Colonic mucosa (tissue), 4 donors: Measurements from ENCODE around the gene ATP13A5. TPM values are rescaled to one million over a fixed set of nuclear protein-coding genes. Genes with fewer than 3 reads are reported as not detected.

Experiments used
- DNase-seq: peaks from one replicate; pipeline ENCODE4 v3.0.0-alpha.2; 2020
- H3K27ac ChIP-seq: fragments of 200-600 bp; one replicate; pipeline ENCODE4 v1.8.0; 2021
- H3K27me3 ChIP-seq: fragments of 200-600 bp; one replicate; pipeline ENCODE4 v1.8.0; 2021
- H3K36me3 ChIP-seq: fragments of 200-600 bp; one replicate; pipeline ENCODE4 v1.8.0; 2021
- H3K4me1 ChIP-seq: fragments of 200-600 bp; one replicate; pipeline ENCODE4 v1.8.0; 2021; ENCODE audit warnings: mild to moderate bottlenecking
- H3K4me3 ChIP-seq: fragments of 200-600 bp; one replicate; pipeline ENCODE4 v1.8.0; 2021
- H3K9ac ChIP-seq, 2 donors: one replicate each; pipeline ENCODE4 v1.7.0; 2013; ENCODE audit warnings: control low read depth in 2 of 2, low read depth in 2 of 2, low read length in 2 of 2
- H3K9me3 ChIP-seq: fragments of 200-600 bp; one replicate; pipeline ENCODE4 v1.8.0; 2021
- intact Hi-C: fragments of 100-400 bp; cut with DNase I; formaldehyde crosslinking; loops from one replicate; pipeline ENCODE4 v1.14.1; 2022
- total RNA-seq, 2 donors: library from RNA; stranded (reverse); fragmentation: NEBNext Ultra II Directional in 1 of 2; extraction: Animal tissue kit (Norgen Biotek cat#: 25700) in 1 of 2; gene quantifications; one replicate each; pipeline ENCODE4 v1.2.1, GENCODE V29; 2021
- TF ChIP-seq, protein P1 (sequence below): fragments of 200-600 bp; IDR thresholded peaks from one replicate; pipeline ENCODE4 v1.8.0; 2022; ENCODE audit warnings: antibody characterized with exemption, mild to moderate bottlenecking
- donor health status: healthy.
- donor health status: DM: no; HTN: no; CAD: no.
- donor health status: DM: no; HTN: no; CAD: no.

Gene ATP13A5
- total RNA-seq, 2 donors from 2014 or later, result 0.05 to 0.37 TPM

DNA sequence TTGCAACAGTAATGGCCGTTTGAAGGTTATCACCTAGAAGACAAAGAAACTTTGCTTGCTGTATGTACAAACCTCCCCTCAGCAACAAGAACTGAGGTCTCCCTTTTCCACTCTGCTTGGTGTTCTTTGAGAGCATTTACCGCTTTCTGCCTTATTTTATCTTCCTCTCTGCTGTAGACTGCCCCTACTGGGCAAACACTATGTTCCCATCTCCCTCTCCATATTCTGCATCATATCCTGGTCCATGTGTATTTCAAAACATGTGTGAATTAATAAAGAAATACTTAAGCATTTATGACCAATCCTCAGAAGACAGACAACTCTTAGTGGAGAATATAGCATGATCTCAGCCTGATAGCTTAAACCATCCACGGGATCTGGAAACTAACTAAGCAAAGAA lies 64.4 kb downstream of the ATP13A5 start:
- Histone ChIP-seq H3K4me1 (no peaks in the 10 kb centered on the region), H3K36me3 (no peaks in the 10 kb centered on the region), H3K4me3 (no peak overlapping the region), H3K9me3 (no peaks in the 10 kb centered on the region), H3K27ac (no peak overlapping the region), H3K9ac (no peak overlapping the region), H3K27me3 (no peaks in the 10 kb centered on the region)
- intact Hi-C loops, result no loop called here
- DNase-seq, result no peak
- TF ChIP-seq, protein P1, sequence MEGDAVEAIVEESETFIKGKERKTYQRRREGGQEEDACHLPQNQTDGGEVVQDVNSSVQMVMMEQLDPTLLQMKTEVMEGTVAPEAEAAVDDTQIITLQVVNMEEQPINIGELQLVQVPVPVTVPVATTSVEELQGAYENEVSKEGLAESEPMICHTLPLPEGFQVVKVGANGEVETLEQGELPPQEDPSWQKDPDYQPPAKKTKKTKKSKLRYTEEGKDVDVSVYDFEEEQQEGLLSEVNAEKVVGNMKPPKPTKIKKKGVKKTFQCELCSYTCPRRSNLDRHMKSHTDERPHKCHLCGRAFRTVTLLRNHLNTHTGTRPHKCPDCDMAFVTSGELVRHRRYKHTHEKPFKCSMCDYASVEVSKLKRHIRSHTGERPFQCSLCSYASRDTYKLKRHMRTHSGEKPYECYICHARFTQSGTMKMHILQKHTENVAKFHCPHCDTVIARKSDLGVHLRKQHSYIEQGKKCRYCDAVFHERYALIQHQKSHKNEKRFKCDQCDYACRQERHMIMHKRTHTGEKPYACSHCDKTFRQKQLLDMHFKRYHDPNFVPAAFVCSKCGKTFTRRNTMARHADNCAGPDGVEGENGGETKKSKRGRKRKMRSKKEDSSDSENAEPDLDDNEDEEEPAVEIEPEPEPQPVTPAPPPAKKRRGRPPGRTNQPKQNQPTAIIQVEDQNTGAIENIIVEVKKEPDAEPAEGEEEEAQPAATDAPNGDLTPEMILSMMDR, result no peak

DNA sequence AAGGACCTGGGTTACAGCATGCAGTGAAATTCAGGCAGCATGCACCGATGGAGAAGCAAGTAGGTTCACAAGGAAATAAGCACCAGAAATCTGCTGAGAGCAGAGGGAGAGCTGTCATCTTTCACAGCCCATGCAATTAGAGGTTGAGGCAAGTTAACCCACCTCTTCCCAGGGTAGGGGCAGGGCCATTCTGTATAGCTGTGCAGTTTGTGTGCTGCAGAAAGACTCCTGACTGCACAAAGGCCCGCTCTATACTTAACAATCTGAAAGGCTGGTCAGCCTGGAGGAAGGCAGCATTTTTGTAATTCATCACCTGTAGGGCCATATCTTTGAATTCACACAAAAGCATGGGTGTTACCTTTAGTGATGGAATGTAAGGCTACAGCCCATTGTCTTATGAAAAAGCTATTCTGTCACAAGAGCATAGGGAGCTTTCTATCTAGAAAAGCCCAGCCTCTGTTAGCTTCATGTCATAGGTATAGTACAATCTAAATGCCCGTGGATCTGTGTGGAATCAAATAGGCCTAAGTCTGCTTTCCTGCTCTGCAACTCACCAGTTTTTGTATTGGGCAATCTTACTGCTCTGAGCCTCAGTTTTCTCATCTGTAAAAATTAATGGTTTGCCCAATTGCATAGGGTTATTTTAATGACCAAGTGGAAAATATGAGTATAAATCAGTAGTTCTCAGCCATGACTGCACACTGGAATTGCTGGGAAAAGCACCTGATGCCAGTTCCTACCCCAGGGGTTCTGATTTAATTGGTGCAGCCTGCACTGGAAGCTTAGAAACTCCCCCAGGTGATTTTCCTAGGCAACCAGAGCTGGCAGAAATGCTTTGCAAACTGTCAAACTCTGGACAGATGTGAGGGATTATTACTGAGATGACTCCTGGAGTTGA lies 65.2 kb downstream of the ATP13A5 start:
- no peak for DNase-seq
- Histone ChIP-seq H3K27me3 (no peaks in the 10 kb centered on the region), H3K4me3 (no peak overlapping the region), H3K9me3 (no peaks in the 10 kb centered on the region), H3K36me3 (no peaks in the 10 kb centered on the region), H3K9ac (no peak overlapping the region), H3K4me1 (no peaks in the 10 kb centered on the region), H3K27ac (no peak overlapping the region)
- TF ChIP-seq, protein P1, result no peak
- intact Hi-C loops, result no loop called here

DNA sequence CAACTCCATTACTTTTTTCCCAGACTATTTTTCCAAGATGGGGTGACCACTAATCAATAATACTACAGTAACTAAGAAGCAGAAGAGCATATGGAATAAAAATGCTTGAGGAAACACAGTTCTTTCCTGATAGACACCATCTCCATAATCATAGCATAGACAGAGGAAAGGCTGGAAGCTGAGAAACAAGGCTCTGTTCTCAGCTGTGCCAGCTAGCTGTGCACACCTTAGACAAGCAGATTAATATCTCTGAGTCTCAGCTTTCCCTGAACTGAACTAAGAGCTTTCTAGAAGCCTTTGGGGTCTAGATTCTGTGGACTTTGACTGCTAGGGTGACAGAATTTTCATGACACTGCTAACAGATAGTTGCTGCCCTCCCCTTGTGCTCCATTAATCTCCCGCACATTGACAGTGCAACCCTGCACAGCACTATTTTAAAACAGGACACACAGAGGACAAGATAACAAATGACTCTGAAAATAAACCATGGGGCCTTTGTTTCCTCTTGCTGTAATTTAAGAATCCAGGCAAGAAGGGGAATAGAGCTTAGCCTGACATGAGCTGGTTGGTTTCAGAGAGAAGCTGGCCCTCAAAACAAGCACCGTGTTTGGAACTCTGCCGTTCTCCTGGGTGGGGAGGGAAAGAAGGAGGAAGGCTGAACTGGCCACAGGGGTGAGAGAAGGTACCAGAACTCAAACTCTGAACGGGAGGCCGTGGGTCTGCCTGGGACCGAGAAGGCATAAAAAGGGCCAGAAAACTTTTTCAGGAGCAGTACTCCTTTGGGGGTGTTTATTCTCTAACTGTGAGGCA lies 67.4 kb downstream of the ATP13A5 start:
- no peaks in the 10 kb centered on the region for H3K27me3 ChIP-seq
- H3K9ac ChIP-seq, result no peak overlapping the region
- H3K4me1 ChIP-seq, result no peaks in the 10 kb centered on the region
- H3K27ac ChIP-seq, result no peak overlapping the region
- no peak overlapping the region for H3K4me3 ChIP-seq
- no peaks in the 10 kb centered on the region for H3K9me3 ChIP-seq
- TF ChIP-seq, protein P1, result no peak
- H3K36me3 ChIP-seq, result no peaks in the 10 kb centered on the region
- DNase-seq, result no peak
- intact Hi-C loops, result no loop called here

DNA sequence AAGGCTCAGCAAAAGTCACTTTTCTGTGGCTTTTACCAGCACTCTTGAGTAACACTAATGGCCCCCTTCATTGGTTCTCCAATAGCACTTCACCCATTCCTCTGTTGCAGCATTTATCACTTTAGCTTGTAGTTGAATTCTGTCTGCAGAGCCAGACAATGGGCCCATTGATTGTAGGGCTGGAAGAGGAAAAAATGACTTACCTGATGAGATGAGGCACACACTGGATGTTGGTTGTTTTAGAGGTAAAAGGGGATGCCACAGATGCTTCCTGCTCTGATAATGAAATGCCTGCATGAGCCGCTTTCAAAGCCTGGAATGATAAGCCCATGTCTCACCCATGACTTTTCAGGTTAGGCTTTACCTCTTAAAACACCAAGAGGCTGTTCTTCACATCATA lies 73.2 kb downstream of the ATP13A5 start:
- no peak overlapping the region for H3K27ac ChIP-seq
- no peaks in the 10 kb centered on the region for H3K36me3 ChIP-seq
- no peaks in the 10 kb centered on the region for H3K4me1 ChIP-seq
- H3K9ac ChIP-seq, result no peak overlapping the region
- H3K27me3 ChIP-seq, result no peaks in the 10 kb centered on the region
- DNase-seq, result no peak
- no peak overlapping the region for H3K4me3 ChIP-seq
- TF ChIP-seq, protein P1, result no peak
- H3K9me3 ChIP-seq, result no peaks in the 10 kb centered on the region
- intact Hi-C loops, result no loop called here

DNA sequence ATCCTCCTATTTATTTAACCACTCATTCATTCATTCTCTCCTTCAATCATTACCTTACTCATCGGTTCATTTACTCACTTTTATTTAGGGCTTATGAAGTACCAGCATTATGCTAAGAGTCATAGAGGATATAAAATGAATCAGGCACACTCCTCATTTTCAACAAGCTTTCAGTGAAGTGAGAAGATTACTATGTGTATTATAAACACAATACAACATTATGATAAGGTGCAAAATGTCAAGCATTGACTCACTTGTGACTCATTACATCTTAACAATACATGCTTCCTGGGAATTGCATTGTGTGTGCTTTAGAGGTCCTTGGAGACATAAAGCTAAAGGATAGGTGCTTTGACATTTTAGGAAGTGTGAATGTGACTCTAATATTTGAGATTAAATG lies 77.1 kb downstream of the ATP13A5 start:
- no peaks in the 10 kb centered on the region for H3K27me3 ChIP-seq
- H3K4me1 ChIP-seq, result no peaks in the 10 kb centered on the region
- H3K9ac ChIP-seq, result no peak overlapping the region
- intact Hi-C loops, result no loop called here
- DNase-seq, result no peak
- H3K27ac ChIP-seq, result no peak overlapping the region
- TF ChIP-seq, protein P1, result no peak
- H3K36me3 ChIP-seq, result no peaks in the 10 kb centered on the region
- no peaks in the 10 kb centered on the region for H3K9me3 ChIP-seq
- H3K4me3 ChIP-seq, result no peak overlapping the region
